Mesenchymal stem cell (in vitro differentiated cells and primary cell): ENCODE measurements around the gene POMT2.

ENCODE experiments used
- DNase-seq: peaks from one replicate; pipeline ENCODE4 v3.0.0-alpha.2; 2013
- H2AFZ ChIP-seq: one replicate; pipeline ENCODE4 v1.6.1; 2013; ENCODE audit warnings: low read depth, mild to moderate bottlenecking, control low read depth, inconsistent platforms, low read length, moderate library complexity
- H2AK5ac ChIP-seq: 2 replicates; pipeline ENCODE4 v1.6.1; 2013; ENCODE audit warnings: low read length, moderate library complexity, mild to moderate bottlenecking, inconsistent platforms; ENCODE audit not compliant: severe bottlenecking
- H2BK120ac ChIP-seq: one replicate; pipeline ENCODE4 v1.6.1; 2013; ENCODE audit warnings: low read depth, mild to moderate bottlenecking, inconsistent platforms, low read length, moderate library complexity
- H2BK12ac ChIP-seq, 2 experiments: one replicate each; pipeline ENCODE4 v1.6.1; 2013; ENCODE audit warnings: inconsistent platforms in 2 of 2, low read length in 2 of 2, mild to moderate bottlenecking in 2 of 2, moderate library complexity in 2 of 2, control low read depth in 1 of 2
- H2BK15ac ChIP-seq: one replicate; pipeline ENCODE4 v1.6.1; 2013; ENCODE audit warnings: mild to moderate bottlenecking, low read depth, inconsistent platforms; ENCODE audit not compliant: poor library complexity, severe bottlenecking
- H2BK5ac ChIP-seq: 2 replicates; pipeline ENCODE4 v1.6.1; 2013; ENCODE audit warnings: low read depth, mild to moderate bottlenecking, low read length, control low read depth, inconsistent platforms; ENCODE audit not compliant: poor library complexity, severe bottlenecking
- H3K14ac ChIP-seq, 2 experiments: one replicate each; pipeline ENCODE4 v1.6.1; 2013; ENCODE audit warnings: inconsistent platforms in 2 of 2, low read length in 2 of 2, control low read depth in 1 of 2, mild to moderate bottlenecking in 1 of 2, moderate library complexity in 1 of 2
- H3K18ac ChIP-seq, 2 experiments: one replicate each; pipeline ENCODE4 v1.6.1; 2013; ENCODE audit warnings: inconsistent platforms in 2 of 2, low read length in 2 of 2, control low read depth in 1 of 2, low read depth in 1 of 2, mild to moderate bottlenecking in 1 of 2
- H3K23ac ChIP-seq, 2 experiments: one replicate each; pipeline ENCODE4 v1.6.1; 2013; ENCODE audit warnings: inconsistent platforms in 2 of 2, low read length in 2 of 2, mild to moderate bottlenecking in 2 of 2, moderate library complexity in 2 of 2, control low read depth in 1 of 2
- H3K27ac ChIP-seq: 2 replicates; pipeline ENCODE4 v1.5.1; 2013; ENCODE audit warnings: mild to moderate bottlenecking, moderate library complexity, low read length, control low read depth, inconsistent platforms; ENCODE audit not compliant: poor library complexity, severe bottlenecking
- H3K27me3 ChIP-seq, 2 experiments: 2 replicates each; pipeline versions ENCODE4 v1.6.1 to v1.7.0; 2013; ENCODE audit warnings: low read length in 2 of 2, mild to moderate bottlenecking in 2 of 2, moderate library complexity in 2 of 2, control low read depth in 1 of 2, inconsistent platforms in 1 of 2; ENCODE audit not compliant: control insufficient read depth in 1 of 2, insufficient read depth in 1 of 2
- H3K36me3 ChIP-seq, 2 experiments: 2 replicates each; pipeline versions ENCODE4 v1.6.1 to v1.7.0; 2013; ENCODE audit warnings: low read length in 2 of 2, control low read depth in 1 of 2, inconsistent platforms in 1 of 2, low read depth in 1 of 2, mild to moderate bottlenecking in 1 of 2; ENCODE audit not compliant: insufficient read depth in 2 of 2, control insufficient read depth in 1 of 2
- H3K4ac ChIP-seq, 2 experiments: one replicate each; pipeline ENCODE4 v1.6.1; 2013; ENCODE audit warnings: inconsistent platforms in 2 of 2, low read length in 2 of 2, mild to moderate bottlenecking in 2 of 2, moderate library complexity in 2 of 2, control low read depth in 1 of 2, low read depth in 1 of 2
- H3K4me1 ChIP-seq: 2 replicates; pipeline ENCODE4 v1.6.1; 2013; ENCODE audit warnings: low read depth, low read length, control low read depth; ENCODE audit not compliant: control insufficient read depth, insufficient read depth
- H3K4me2 ChIP-seq: 2 replicates; pipeline ENCODE4 v1.6.1; 2013; ENCODE audit warnings: low read length, mild to moderate bottlenecking, inconsistent platforms; ENCODE audit not compliant: poor library complexity, severe bottlenecking
- H3K4me3 ChIP-seq, 2 experiments: 2 replicates each; pipeline versions ENCODE4 v1.5.1 to v1.7.0; 2013; ENCODE audit warnings: low read length in 2 of 2, mild to moderate bottlenecking in 2 of 2, control low read depth in 1 of 2, low read depth in 1 of 2; ENCODE audit not compliant: insufficient read depth in 1 of 2
- H3K79me1 ChIP-seq: replicated peaks from 2 replicates; pipeline ENCODE4 v1.6.1; 2013; ENCODE audit warnings: mild to moderate bottlenecking, control low read depth, low read length, inconsistent platforms; ENCODE audit not compliant: poor library complexity, severe bottlenecking
- H3K9ac ChIP-seq: 2 replicates; pipeline ENCODE4 v1.7.0; 2013; ENCODE audit warnings: mild to moderate bottlenecking, low read length, moderate library complexity
- H3K9me3 ChIP-seq: 2 replicates; pipeline ENCODE4 v1.7.0; 2013; ENCODE audit warnings: mild to moderate bottlenecking, low read length; ENCODE audit not compliant: control insufficient read depth
- H4K8ac ChIP-seq: one replicate; pipeline ENCODE4 v1.6.1; 2013; ENCODE audit warnings: inconsistent platforms, mild to moderate bottlenecking, low read length, moderate library complexity
- H4K91ac ChIP-seq: one replicate; pipeline ENCODE4 v1.6.1; 2013; ENCODE audit warnings: mild to moderate bottlenecking, low read length, inconsistent platforms
- WGBS: methylation state at CpG from one replicate; pipeline ENCODE4 v1.1.7; 2013; ENCODE audit warnings: mixed read lengths; 5-methylcytosine and 5-hydroxymethylcytosine counted together

Gene POMT2

GRCh38 chr14:77267937-77268699, 52.6 kb downstream of the POMT2 start:
- H3K9ac ChIP-seq: no peak overlapping the region
- H2BK5ac ChIP-seq: no peak overlapping the region
- WGBS: 82% methylated on average over 5 of the region's 5 CpGs
- H3K4me3 ChIP-seq: no peak overlapping the region
- no peak overlapping the region for H2BK12ac ChIP-seq
- no peak overlapping the region for H3K18ac ChIP-seq
- H2BK120ac ChIP-seq: no peak overlapping the region
- no peak overlapping the region for H2AK5ac ChIP-seq
- H3K4me2 ChIP-seq: no peak overlapping the region
- H4K8ac ChIP-seq: no peak overlapping the region
- H2AFZ ChIP-seq: no peak overlapping the region
- no peak overlapping the region for H2BK15ac ChIP-seq
- DNase-seq: no peak
- H3K4ac ChIP-seq: no peak overlapping the region
- H3K27ac ChIP-seq: no peak overlapping the region
- H3K36me3 ChIP-seq: no peaks in the 10 kb centered on the region
- H4K91ac ChIP-seq: no peak overlapping the region
- H3K9me3 ChIP-seq: peaks cover 11% of the 10 kb centered on the region
- H3K4me1 ChIP-seq: peaks cover 17% of the 10 kb centered on the region
- no peak overlapping the region for H3K14ac ChIP-seq
- H3K27me3 ChIP-seq: peaks cover 62 to 71% of the 10 kb centered on the region in 2 experiments
- H3K79me1 ChIP-seq: no peaks in the 10 kb centered on the region
- H3K23ac ChIP-seq: no peak overlapping the region

DNA sequence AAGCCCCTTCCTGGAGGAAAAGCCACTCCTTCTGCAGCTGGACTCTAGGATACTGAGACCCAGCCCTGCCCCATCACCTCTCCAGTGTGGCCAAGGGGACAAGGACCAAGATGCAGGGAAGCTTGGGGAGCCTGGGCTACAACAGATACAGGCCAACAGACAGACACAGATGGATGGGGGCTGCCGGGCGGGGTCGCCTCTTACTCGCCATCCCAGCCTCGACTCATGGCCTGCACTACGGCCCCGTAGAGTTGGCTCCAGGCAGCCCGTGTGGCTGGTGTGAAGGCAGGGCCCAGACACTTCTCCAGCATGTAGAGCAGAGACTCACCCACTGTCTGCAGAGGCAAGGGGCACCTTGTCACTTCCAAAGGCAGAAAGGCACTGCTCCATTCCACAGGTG, 54.3 kb downstream of the POMT2 start:
- Histone ChIP-seq H2AK5ac (no peak overlapping the region), H2BK12ac (no peak overlapping the region), H4K91ac (no peak overlapping the region), H3K9me3 (peaks cover 11% of the 10 kb centered on the region), H3K9ac (no peak overlapping the region), H2BK5ac (no peak overlapping the region), H3K27me3 (peaks cover 54 to 74% of the 10 kb centered on the region in 2 experiments), H2AFZ (no peak overlapping the region), H3K18ac (no peak overlapping the region), H4K8ac (no peak overlapping the region), H3K4me3 (no peak overlapping the region), H2BK120ac (no peak overlapping the region), H3K4ac (no peak overlapping the region), H2BK15ac (no peak overlapping the region), H3K4me2 (no peak overlapping the region), H3K14ac (no peak overlapping the region), H3K23ac (peak overlapping the region in 1 of 2 experiments; percentile 10), H3K79me1 (no peaks in the 10 kb centered on the region), H3K27ac (no peak overlapping the region), H3K36me3 (no peaks in the 10 kb centered on the region), H3K4me1 (peaks cover 17% of the 10 kb centered on the region)
- no peak for DNase-seq
- WGBS: 83% methylated on average over 8 of the region's 8 CpGs

DNA sequence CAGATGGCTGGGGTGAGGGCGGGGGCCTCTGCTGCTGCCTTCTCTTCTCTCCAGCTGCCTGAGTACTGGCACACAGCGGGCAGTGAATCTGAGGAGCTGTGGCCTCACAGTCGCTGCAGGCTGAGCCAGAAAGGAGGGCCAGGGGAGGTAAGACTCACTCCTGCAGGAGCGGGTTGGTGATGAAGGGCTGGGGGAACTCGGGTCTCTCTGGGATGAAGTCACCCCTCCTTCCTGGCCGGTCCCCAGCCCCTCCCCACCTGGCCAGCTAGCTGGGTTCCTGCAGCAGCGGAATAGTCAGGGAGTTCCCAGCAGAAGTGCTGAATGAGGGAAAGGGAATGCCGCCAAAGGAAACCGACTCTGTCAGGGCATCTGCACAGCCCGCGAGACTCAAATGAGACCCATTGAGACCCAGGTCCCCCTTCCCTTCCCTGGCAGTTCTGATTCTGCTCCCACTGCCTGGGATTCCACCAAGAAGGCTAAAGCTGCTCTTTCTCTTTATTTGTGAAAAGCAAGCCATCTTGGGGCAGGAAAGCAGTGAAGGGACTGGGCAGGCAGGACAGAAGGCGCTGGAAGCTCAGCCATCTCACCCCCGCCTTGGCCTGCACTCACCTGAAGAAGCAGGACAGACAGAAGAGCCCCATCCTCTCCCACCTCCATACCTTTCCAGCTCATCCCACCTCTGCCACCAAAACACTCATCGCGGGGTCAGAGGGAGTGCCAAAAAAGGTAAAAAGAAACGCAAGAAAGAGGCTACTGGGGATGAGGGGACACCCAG, 54.9 kb downstream of the POMT2 start:
- no peak overlapping the region for H2BK120ac ChIP-seq
- no peak overlapping the region for H2BK12ac ChIP-seq
- DNase-seq: no peak
- H3K27me3 ChIP-seq: peaks cover 55 to 72% of the 10 kb centered on the region in 2 experiments
- peaks cover 11% of the 10 kb centered on the region for H3K9me3 ChIP-seq
- H3K4me1 ChIP-seq: peaks cover 12% of the 10 kb centered on the region
- no peak overlapping the region for H3K23ac ChIP-seq
- H2BK5ac ChIP-seq: no peak overlapping the region
- H3K4ac ChIP-seq: no peak overlapping the region
- no peak overlapping the region for H3K18ac ChIP-seq
- H2AFZ ChIP-seq: no peak overlapping the region
- no peaks in the 10 kb centered on the region for H3K79me1 ChIP-seq
- no peaks in the 10 kb centered on the region for H3K36me3 ChIP-seq
- no peak overlapping the region for H4K91ac ChIP-seq
- H3K4me2 ChIP-seq: no peak overlapping the region
- H2AK5ac ChIP-seq: no peak overlapping the region
- H3K4me3 ChIP-seq: no peak overlapping the region
- no peak overlapping the region for H3K9ac ChIP-seq
- 64% methylated on average over 13 of the region's 16 CpGs for WGBS
- no peak overlapping the region for H4K8ac ChIP-seq
- H2BK15ac ChIP-seq: no peak overlapping the region
- H3K27ac ChIP-seq: no peak overlapping the region
- H3K14ac ChIP-seq: no peak overlapping the region

- no peak overlapping the region for H2BK12ac ChIP-seq
- no peak for DNase-seq
- no peak overlapping the region for H2BK15ac ChIP-seq
- H3K4me2 ChIP-seq: no peak overlapping the region
- H3K14ac ChIP-seq: no peak overlapping the region
- no peak overlapping the region for H4K8ac ChIP-seq
- H4K91ac ChIP-seq: no peak overlapping the region
- H3K79me1 ChIP-seq: no peaks in the 10 kb centered on the region
- H3K27me3 ChIP-seq: peaks cover 58 to 70% of the 10 kb centered on the region in 2 experiments
- no peak overlapping the region for H2BK5ac ChIP-seq
- H3K27ac ChIP-seq: no peak overlapping the region
- peaks cover 11% of the 10 kb centered on the region for H3K9me3 ChIP-seq
- no peak overlapping the region for H3K18ac ChIP-seq
- H3K36me3 ChIP-seq: no peaks in the 10 kb centered on the region
- peaks cover 7% of the 10 kb centered on the region for H3K4me1 ChIP-seq
- H3K23ac ChIP-seq: no peak overlapping the region
- H2AFZ ChIP-seq: no peak overlapping the region
- no peak overlapping the region for H3K9ac ChIP-seq
- H3K4me3 ChIP-seq: no peak overlapping the region
- H2BK120ac ChIP-seq: no peak overlapping the region
- no peak overlapping the region for H3K4ac ChIP-seq
- no peak overlapping the region for H2AK5ac ChIP-seq
- 85% methylated on average over 2 of the region's 2 CpGs for WGBS
These were observed 55.5 kb downstream of the POMT2 start for GRCh38 chr14:77265187-77265515.
